H9 (cell line): ENCODE results near the gene SMAD6. TPM values are rescaled to one million over a fixed set of nuclear protein-coding genes. Genes with fewer than 3 reads are reported as not detected.

Source experiments
- DNase-seq: peaks from one replicate; pipeline ENCODE4 v3.0.0-alpha.2; 2017
- H2AFZ ChIP-seq: one replicate; pipeline ENCODE4 v1.6.1; 2013; ENCODE audit warnings: mild to moderate bottlenecking, low read length, control low read depth, moderate library complexity
- H2AK5ac ChIP-seq: 2 replicates; pipeline ENCODE4 v1.6.1; 2013; ENCODE audit warnings: low read length, control low read depth, mixed read lengths; ENCODE audit not compliant: insufficient read length
- H2BK120ac ChIP-seq: one replicate; pipeline ENCODE4 v1.6.1; 2013; ENCODE audit warnings: low read depth, mild to moderate bottlenecking, low read length, control low read depth, inconsistent platforms; ENCODE audit not compliant: poor library complexity, severe bottlenecking
- H2BK12ac ChIP-seq: 2 replicates; pipeline ENCODE4 v1.6.1; 2013; ENCODE audit warnings: low read length, control low read depth, mixed read lengths, low read depth; ENCODE audit not compliant: insufficient read length
- H2BK15ac ChIP-seq: 2 replicates; pipeline ENCODE4 v1.6.1; 2013; ENCODE audit warnings: low read depth, low read length, control low read depth
- H2BK20ac ChIP-seq: one replicate; pipeline ENCODE4 v1.6.1; 2013; ENCODE audit warnings: low read depth, mild to moderate bottlenecking, low read length, control low read depth, inconsistent platforms; ENCODE audit not compliant: poor library complexity, severe bottlenecking
- H2BK5ac ChIP-seq: 2 replicates; pipeline ENCODE4 v1.6.1; 2013; ENCODE audit warnings: low read length, control low read depth, mixed read lengths; ENCODE audit not compliant: insufficient read length
- H3K14ac ChIP-seq: 2 replicates; pipeline ENCODE4 v1.6.1; 2013; ENCODE audit warnings: low read length, control low read depth; ENCODE audit not compliant: insufficient read depth
- H3K18ac ChIP-seq: 2 replicates; pipeline ENCODE4 v1.6.1; 2013; ENCODE audit warnings: low read depth, mild to moderate bottlenecking, mixed read lengths, low read length, control low read depth; ENCODE audit not compliant: insufficient read length
- H3K23ac ChIP-seq: 2 replicates; pipeline ENCODE4 v1.6.1; 2013; ENCODE audit warnings: low read length, control low read depth, mixed read lengths, low read depth; ENCODE audit not compliant: insufficient read length
- H3K23me2 ChIP-seq: 2 replicates; pipeline ENCODE4 v1.6.1; 2013; ENCODE audit warnings: low read depth, mild to moderate bottlenecking, mixed read lengths, low read length, control low read depth; ENCODE audit not compliant: insufficient read length, poor library complexity, severe bottlenecking
- H3K27ac ChIP-seq: 2 replicates; pipeline ENCODE4 v1.5.1; 2013; ENCODE audit warnings: low read length, control low read depth, mixed read lengths, low read depth; ENCODE audit not compliant: insufficient read length
- H3K27me3 ChIP-seq: 2 replicates; pipeline ENCODE4 v1.6.1; 2013; ENCODE audit warnings: low read length, control low read depth, inconsistent platforms; ENCODE audit not compliant: insufficient read depth
- H3K4ac ChIP-seq: 2 replicates; pipeline ENCODE4 v1.6.1; 2013; ENCODE audit warnings: low read depth, mild to moderate bottlenecking, control low read depth, inconsistent platforms, low read length, moderate library complexity
- H3K4me1 ChIP-seq: 2 replicates; pipeline ENCODE4 v1.6.1; 2013; ENCODE audit warnings: low read length, control low read depth, inconsistent platforms; ENCODE audit not compliant: insufficient read depth
- H3K4me2 ChIP-seq: 2 replicates; pipeline ENCODE4 v1.6.1; 2013; ENCODE audit warnings: low read length, control low read depth, mixed read lengths; ENCODE audit not compliant: insufficient read length, insufficient read depth
- H3K56ac ChIP-seq: 2 replicates; pipeline ENCODE4 v1.6.1; 2013; ENCODE audit warnings: low read depth, mild to moderate bottlenecking, mixed read lengths, low read length, control low read depth; ENCODE audit not compliant: insufficient read length
- H3K79me1 ChIP-seq: 2 replicates; pipeline ENCODE4 v1.6.1; 2013; ENCODE audit warnings: low read depth, mild to moderate bottlenecking, moderate library complexity, low read length, control low read depth, inconsistent platforms; ENCODE audit not compliant: insufficient read depth, poor library complexity, severe bottlenecking
- H3K79me2 ChIP-seq: 2 replicates; pipeline ENCODE4 v1.6.1; 2013; ENCODE audit warnings: low read length, control low read depth, inconsistent platforms; ENCODE audit not compliant: insufficient read depth
- H3K9ac ChIP-seq: 2 replicates; pipeline ENCODE4 v1.6.1; 2013; ENCODE audit warnings: low read length, control low read depth, mixed read lengths; ENCODE audit not compliant: insufficient read length; ENCODE audit errors: extremely low read depth
- H3K9me3 ChIP-seq: one replicate; pipeline ENCODE4 v1.6.1; 2013; ENCODE audit warnings: low read depth, low read length, inconsistent platforms; ENCODE audit not compliant: control insufficient read depth
- H3T11ph ChIP-seq: one replicate; pipeline ENCODE4 v1.6.1; 2013; ENCODE audit warnings: mild to moderate bottlenecking, low read length, control low read depth, inconsistent platforms
- H4K20me1 ChIP-seq: one replicate; pipeline ENCODE4 v1.6.1; 2013; ENCODE audit not compliant: control insufficient read depth, insufficient read length, insufficient read depth
- H4K5ac ChIP-seq: 2 replicates; pipeline ENCODE4 v1.6.1; 2013; ENCODE audit warnings: low read depth, mild to moderate bottlenecking, mixed read lengths, low read length, control low read depth; ENCODE audit not compliant: insufficient read length
- H4K8ac ChIP-seq: replicated peaks from 2 replicates; pipeline ENCODE4 v1.6.1; 2013; ENCODE audit warnings: low read length, control low read depth, mixed read lengths, low read depth; ENCODE audit not compliant: insufficient read length
- H4K91ac ChIP-seq: 2 replicates; pipeline ENCODE4 v1.6.1; 2013; ENCODE audit warnings: low read depth, mild to moderate bottlenecking, moderate library complexity, mixed read lengths, low read length, control low read depth; ENCODE audit not compliant: insufficient read length
- H3K27ac Mint-ChIP-seq, 3 experiments: 2 replicates in 2 of 3; 3 replicates in 1 of 3; pipeline ENCODE4 v1.8.0; 2020 to 2021; ENCODE audit warnings: mixed read lengths in 3 of 3, mild to moderate bottlenecking in 1 of 3, moderate library complexity in 1 of 3
- H3K27me3 Mint-ChIP-seq: 2 replicates; pipeline ENCODE4 v1.8.0; 2021; ENCODE audit warnings: low read depth, mild to moderate bottlenecking, moderate library complexity, mixed read lengths
- H3K36me3 Mint-ChIP-seq, 3 experiments: 2 replicates in 2 of 3; 3 replicates in 1 of 3; pipeline ENCODE4 v1.8.0; 2020 to 2021; ENCODE audit warnings: low read depth in 3 of 3, mixed read lengths in 3 of 3; ENCODE audit not compliant: insufficient read depth in 1 of 3
- H3K4me1 Mint-ChIP-seq, 2 experiments: 2 replicates each; pipeline ENCODE4 v1.8.0; 2020; ENCODE audit warnings: mixed read lengths in 2 of 2
- H3K4me3 Mint-ChIP-seq, 2 experiments: 2 replicates in 1 of 2; 3 replicates in 1 of 2; pipeline ENCODE4 v1.8.0; 2020 to 2021; ENCODE audit warnings: mild to moderate bottlenecking in 2 of 2, mixed read lengths in 2 of 2, moderate library complexity in 1 of 2
- H3K9me3 Mint-ChIP-seq, 2 experiments: 2 replicates in 1 of 2; 3 replicates in 1 of 2; pipeline ENCODE4 v1.8.0; 2020; ENCODE audit warnings: mild to moderate bottlenecking in 2 of 2, mixed read lengths in 2 of 2, moderate library complexity in 1 of 2
- CTCF ChIP-seq: fragments of 200-600 bp; sonication (generic); conservative IDR thresholded peaks from 3 replicates; pipeline ENCODE4 v1.8.0; 2021; ENCODE audit warnings: antibody characterized with exemption, mild to moderate bottlenecking
- WGBS: extraction: QIAGEN DNeasy Blood & Tissue Kit; methylation state at CpG from one replicate; pipeline ENCODE4 v1.1.7; 2013; ENCODE audit warnings: missing lambda C conversion rate, low lambda C conversion rate, mixed read lengths; ENCODE audit not compliant: insufficient read length; ENCODE audit errors: extremely low coverage; 5-methylcytosine and 5-hydroxymethylcytosine counted together
- total RNA-seq: library from RNA; stranded (reverse); gene quantifications from 2 replicates; pipeline ENCODE4 v1.2.1, GENCODE V29; 2021

The SMAD6 gene
- total RNA-seq, 1 experiment from 2014 or later, result 6.0 TPM

GRCh38 chr15:66677336-66677735 lies 24.7 kb upstream of the SMAD6 start:
- Histone ChIP-seq H4K91ac (no peak overlapping the region), H3K9ac (no peak overlapping the region), H3K9me3 (no peaks in the 10 kb centered on the region), H2BK20ac (no peak overlapping the region), H4K20me1 (no peaks in the 10 kb centered on the region), H4K5ac (no peak overlapping the region), H2BK120ac (no peak overlapping the region), H2AK5ac (no peak overlapping the region), H3K27ac (no peak overlapping the region), H3K56ac (no peak overlapping the region), H2AFZ (no peak overlapping the region), H3K23ac (no peak overlapping the region), H3K4me2 (no peak overlapping the region), H4K8ac (no peak overlapping the region), H2BK12ac (no peak overlapping the region), H3K79me2 (no peaks in the 10 kb centered on the region), H3K4ac (no peak overlapping the region), H2BK5ac (no peak overlapping the region), H3K4me1 (no peaks in the 10 kb centered on the region; the same call in 1 of the 2 replicates), H3K27me3 (no peaks in the 10 kb centered on the region), H3K14ac (no peak overlapping the region), H3K23me2 (no peaks in the 10 kb centered on the region), H3K18ac (no peak overlapping the region), H3T11ph (no peak overlapping the region), H2BK15ac (no peak overlapping the region), H3K79me1 (no peaks in the 10 kb centered on the region)
- Mint-ChIP-seq H3K9me3 (peaks cover 6 to 11% of the 10 kb centered on the region in 2 experiments), H3K4me1 (peaks cover 21 to 31% of the 10 kb centered on the region in 2 experiments), H3K36me3 (peaks cover 0 to 13% (median 6%) of the 10 kb centered on the region in 3 experiments; a peak in 5 of 7 replicates), H3K27me3 (peaks cover 9% of the 10 kb centered on the region), H3K27ac (no peak overlapping the region), H3K4me3 (no peak overlapping the region; a peak in 1 of 5 replicates)
- no CpG with 5 or more reads among the region's 1 CpG for WGBS
- no peak for DNase-seq
- no peak for TF ChIP-seq CTCF
